Hematopoietic multipotent progenitor cell treated with erythropoietin and hydrocortisone succinate and interleukin-3 and kit ligand, for 17 days (in vitro differentiated cells): Measurements from ENCODE around the gene HDAC7.

Experiments used
- DNase-seq: peaks from one replicate; pipeline ENCODE4 v3.0.0-alpha.2; 2015; ENCODE audit warnings: low spot score

Gene HDAC7

DNA sequence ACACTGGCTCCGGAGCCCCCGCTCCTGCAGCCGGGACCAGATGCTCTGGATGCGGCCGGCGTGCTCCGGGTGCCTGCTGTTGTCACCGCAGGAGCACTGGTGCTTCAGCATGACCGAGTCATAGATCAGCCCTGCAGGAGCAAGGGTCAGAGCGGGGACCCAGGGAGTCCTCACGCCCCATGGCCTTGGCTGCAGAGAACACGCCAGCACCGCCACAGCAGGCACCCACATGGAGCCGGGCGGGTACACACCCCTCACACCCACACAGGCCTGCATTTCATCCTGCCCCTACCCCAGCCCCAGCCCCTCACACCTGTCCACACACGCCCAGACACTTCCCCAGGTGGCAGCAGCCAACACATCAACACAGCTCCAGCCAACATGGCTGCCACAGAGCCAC, 27.8 kb downstream of the HDAC7 start:
- no peak for DNase-seq

DNA sequence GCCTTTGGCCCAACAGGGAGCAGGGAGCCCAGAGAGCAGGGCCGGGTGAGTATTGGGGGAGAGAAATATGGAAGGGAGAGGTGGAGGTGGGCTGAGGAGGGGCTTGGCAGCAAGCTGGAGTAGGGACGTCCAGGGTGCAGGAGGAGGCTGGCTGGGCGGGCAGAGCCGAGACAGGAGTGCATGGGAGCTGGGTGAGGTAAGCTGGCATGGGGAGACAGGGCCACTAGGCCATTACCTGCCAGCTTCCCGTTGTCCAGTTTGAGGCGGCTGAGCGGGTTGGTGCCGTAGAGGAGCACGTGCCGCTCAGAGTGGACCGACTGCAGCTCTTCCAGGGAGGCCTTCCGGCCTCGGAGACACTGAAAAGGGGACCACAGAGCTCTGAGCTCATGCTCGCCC, 28.4 kb downstream of the HDAC7 start:
- no peak for DNase-seq

- no peak for DNase-seq
Observed at GRCh38 chr12:47790676-47791350, 28.9 kb downstream of the HDAC7 start.

DNA sequence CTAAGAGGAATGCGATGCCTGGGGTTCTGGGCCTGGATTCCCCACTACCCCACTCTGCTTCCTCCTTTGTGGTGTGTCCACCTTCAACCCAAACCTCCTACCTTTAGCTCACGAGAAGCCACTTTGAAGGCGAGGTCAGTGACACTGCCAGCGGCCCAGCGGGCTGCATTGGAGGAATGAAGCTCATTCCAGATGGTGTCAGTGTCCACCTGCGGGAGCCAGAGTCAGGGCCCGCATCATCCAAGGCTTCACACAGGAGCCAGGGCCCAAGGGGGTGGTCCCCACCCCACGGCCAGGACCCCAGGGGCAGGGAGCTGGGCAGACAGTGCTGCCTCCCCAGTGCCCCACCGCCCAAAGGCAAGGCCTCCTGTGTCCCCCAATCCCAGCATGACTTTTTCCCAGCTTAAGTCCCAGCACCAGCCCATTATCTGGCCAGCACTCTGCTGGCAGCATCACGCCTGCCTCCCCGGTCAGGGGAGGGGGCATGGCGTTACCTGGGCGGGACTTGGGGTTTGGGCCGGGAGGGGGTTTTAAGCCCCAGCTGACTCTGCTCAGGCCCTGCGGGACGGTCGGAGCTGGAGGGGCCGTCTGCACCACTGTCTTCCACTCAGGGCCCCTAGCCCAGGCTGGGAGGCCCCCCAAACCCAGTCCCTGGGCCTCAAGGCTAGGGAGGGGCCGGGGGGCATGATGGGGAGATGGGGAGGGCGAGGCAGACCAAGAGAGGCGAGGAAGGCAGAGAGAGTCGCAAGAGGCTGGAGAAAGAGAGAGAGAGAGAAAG, 29.8 kb downstream of the HDAC7 start:
- DNase-seq = no peak

DNA sequence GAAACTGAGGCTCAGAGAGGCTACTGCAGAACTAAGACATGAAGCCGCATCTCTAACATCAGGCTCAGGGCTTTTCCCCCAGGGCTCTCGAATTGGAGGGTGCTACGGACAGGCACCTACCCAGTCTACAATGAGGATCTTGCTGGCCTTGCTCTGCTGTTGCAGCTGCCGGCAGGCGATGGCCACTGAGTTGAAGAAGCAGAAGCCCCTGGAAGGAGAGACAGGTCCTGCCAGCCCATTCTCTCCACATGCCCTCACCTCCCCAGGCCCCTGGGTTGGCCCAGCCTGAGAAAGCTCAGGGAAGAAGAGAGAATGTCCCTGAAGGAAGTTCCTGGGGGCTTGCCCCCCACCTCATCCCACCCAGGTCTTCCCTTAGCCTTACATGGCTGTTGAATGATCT, 30.6 kb downstream of the HDAC7 start:
- DNase-seq = no peak

GRCh38 chr12:47787596-47788319, 31.9 kb downstream of the HDAC7 start:
- no peak for DNase-seq

DNA sequence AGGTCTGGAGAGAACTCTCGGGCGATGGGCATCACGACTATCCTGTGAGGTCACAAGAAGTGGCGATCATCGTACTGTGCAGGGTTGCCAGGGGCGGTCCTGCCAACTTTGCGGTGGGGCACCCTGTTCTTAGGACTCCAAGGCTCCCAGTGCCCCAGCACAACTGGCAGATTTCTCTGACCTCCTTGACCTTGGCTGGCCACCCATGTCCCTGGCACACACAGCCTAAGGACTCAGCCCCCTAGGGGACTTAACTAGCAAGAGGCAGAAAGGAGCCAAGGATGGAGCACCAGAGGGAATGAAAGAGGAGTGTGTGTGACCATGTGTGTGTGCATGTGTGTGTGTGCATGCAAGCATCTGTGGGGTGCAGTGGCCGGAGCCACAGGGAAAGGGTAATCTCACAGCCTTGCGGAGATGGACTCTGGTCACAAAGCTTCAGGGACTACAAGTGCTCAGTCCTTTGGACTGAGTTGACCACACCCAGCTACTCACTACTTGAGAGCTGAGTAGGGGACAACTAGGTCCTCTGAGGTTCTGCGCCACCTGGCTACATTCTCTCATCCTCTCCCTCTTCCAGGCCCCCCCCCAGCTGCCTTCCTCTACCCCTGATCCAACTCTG, 32.9 kb downstream of the HDAC7 start:
- no peak for DNase-seq

GRCh38 chr12:47785887-47786661, 33.6 kb downstream of the HDAC7 start:
- DNase-seq = no peak

DNA sequence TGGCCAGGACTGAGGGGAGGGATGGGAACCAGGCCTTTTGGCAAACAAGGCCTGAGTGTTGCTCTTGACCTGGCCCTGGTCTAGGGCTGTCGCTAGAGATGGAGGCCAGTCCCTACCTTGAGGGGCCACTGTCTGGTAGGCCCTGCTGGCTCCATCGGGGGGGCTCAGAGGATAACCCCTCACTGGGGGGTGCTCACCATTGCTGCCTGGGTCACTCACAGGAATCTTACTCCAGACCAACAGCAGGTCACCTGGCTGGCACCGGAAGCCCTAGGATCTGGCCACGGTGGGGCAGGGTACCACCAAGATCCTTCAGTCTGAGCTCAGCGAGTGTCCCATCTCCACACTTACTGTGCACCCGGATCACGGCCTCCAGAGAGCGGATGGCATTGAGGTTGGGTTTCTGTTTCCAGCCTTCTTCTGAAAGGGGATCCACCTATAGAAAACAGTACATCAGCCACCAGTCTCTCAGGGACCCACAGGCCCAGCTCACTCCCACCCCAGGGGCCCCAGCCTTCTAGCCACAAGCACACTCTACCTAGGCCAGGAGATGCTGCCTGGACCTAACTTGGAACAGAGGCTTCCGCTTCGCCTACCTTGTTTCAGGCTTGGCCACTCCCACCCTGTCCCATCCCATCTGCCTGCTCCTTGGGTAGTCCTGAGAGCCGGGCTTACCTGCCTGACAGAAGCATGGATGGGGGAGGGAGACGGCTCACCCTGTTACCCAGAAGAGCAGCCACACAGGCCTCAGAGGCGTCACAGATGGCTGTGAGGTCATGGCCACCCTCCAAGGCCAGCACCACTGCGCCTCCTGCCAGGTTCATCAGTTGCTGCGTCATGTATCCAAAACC, 34.4 kb downstream of the HDAC7 start:
- DNase-seq = no peak

DNA sequence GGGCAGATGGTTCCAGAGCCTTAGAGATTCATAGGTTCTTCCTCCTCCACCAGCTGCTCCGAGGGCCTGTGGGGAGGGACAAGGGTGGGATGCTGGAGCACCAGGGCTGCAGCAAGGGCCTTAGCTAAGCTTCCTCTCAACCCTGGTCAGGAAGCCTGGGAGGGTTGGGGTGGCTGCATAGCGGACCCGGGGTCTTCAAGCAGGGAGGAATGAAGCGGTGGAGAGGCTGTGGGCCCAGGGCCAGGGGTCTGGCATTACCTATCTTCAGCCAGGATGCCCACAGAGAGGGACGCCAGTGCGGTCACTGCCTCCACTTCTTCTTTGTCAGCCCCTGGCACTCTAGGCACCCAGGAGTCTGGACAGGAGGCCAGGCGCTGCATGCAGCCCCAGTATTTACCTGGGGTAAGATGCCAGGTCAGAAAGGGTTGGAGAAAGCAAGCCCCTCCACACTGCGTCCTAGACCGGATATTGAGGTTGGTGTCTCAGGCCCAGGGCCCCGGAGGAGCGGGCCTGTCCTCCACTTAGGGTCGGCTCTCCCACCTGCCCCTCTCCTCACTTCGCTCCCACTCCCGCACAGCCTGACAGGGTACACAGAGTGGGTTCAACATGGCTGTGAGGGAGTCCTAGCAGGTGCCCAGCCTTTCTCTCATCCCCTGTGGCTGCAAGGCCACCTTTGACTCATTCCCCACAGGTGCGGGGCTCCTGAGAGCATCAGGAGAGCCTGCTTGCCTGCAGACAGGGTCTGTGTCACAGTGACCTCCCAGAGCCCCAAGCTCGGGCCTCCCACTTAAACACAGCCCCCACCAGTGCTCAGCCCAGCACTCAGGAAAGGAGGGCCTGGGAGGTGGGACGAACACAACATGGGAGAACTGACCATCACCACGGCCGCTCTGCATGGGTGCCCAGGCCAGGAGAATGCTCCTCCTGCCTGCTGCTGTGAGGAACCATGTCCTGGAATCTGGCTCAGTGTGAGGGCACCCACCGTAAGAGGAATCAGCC, 35.6 kb downstream of the HDAC7 start:
- no peak for DNase-seq

DNA sequence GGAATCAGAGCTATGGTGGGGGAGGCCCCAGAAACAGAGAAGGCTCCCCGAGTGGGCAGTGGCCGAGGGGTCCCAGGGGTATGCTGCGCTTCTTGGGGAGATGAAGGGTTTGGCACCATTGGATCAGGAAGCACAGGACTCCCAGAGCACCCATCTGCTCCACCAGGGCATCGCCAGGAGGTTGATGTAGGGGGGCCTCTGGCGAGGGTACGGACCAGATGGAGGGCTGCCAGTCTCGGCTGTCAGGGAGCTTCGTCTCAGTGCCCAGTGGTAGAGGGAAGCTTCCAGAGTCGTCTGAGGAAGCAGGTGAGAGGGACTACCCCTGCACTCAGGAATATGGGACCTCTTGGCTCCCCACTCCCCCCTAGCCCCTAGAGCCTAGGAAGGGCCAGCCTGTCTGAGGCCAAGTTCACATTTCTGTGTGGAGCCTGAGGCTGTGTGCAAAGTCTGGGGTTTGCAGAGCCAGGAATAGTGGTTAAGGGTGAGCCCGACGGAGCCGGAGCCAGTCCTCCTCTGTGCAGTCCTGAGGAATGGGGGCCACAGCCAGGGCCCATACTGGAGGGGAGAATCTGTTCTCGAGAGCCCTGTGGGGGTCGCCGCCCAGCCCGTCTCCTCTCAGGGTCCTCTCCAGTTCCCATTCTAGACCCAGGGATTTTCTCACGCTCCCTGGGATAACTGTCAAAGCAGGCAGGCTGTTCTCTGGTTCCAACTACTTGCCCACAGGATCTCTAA, 36.5 kb downstream of the HDAC7 start:
- no peak for DNase-seq

GRCh38 chr12:47782372-47782770, 37.3 kb downstream of the HDAC7 start:
- DNase-seq = no peak

GRCh38 chr12:47781479-47782371, 38.0 kb downstream of the HDAC7 start:
- no peak for DNase-seq

- no peak for DNase-seq
Observed at GRCh38 chr12:47779943-47780504, 39.7 kb downstream of the HDAC7 start.

DNA sequence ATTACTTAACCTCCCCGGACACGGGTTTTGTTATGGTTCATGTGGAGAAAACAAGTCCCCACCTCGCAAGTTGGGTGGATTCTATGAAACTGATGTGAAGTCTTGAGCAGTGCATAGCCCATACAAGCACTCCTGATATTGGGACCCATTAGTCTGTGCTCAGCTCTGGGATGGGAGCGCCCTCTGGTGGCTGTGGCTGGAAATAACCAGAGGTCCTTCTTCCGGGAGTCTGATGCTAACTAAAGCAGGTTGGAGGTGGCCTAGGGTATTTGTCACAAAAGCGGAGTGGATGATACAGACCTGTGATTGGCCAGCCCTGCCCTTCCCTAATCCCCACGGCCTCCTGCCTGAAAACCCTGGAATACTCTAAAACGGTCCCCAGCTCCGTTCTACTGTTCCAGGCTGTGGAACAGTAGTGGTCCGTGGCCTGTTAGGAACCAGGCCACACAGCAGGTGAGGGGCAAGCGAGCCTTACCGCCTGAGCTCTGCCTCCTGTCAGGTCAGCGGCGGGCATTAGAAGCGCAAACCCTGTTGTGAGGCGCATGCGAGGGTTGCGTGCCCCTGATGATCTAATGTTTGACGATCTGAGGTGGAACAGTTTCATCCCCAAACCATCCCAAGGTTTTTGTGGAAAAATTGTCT, 40.3 kb downstream of the HDAC7 start:
- DNase-seq = peak; percentile 94

DNA sequence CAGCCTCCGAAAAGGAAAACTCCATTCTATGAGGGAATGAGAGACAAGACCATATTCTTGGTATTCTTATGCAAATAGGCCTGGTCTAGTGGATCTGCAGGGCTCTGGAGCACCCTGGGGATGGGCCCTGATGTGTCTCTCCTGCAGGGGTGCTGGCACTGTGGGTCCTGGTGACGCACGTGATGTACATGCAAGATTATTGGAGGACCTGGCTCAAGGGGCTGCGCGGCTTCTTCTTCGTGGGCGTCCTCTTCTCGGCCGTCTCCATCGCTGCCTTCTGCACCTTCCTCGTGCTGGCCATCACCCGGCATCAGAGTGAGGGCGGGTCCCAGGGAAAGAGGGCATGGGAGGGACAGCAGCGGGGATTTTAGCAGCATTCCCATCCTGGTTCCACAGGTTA, 40.8 kb downstream of the HDAC7 start:
- no peak for DNase-seq
